Activated T-cell treated with anti-CD3 and anti-CD28 coated beads for 4 hours (primary cell): ENCODE data around the gene IFNL1.
"Not testable (repeated sequence)": the region's sequence is repeated elsewhere in the genome, so short reads cannot be mapped to it uniquely, and the experiment has no call there.

ENCODE experiments used
- DNase-seq: peaks from one replicate; pipeline ENCODE4 v3.0.0-alpha.2; 2020

Gene IFNL1

DNA sequence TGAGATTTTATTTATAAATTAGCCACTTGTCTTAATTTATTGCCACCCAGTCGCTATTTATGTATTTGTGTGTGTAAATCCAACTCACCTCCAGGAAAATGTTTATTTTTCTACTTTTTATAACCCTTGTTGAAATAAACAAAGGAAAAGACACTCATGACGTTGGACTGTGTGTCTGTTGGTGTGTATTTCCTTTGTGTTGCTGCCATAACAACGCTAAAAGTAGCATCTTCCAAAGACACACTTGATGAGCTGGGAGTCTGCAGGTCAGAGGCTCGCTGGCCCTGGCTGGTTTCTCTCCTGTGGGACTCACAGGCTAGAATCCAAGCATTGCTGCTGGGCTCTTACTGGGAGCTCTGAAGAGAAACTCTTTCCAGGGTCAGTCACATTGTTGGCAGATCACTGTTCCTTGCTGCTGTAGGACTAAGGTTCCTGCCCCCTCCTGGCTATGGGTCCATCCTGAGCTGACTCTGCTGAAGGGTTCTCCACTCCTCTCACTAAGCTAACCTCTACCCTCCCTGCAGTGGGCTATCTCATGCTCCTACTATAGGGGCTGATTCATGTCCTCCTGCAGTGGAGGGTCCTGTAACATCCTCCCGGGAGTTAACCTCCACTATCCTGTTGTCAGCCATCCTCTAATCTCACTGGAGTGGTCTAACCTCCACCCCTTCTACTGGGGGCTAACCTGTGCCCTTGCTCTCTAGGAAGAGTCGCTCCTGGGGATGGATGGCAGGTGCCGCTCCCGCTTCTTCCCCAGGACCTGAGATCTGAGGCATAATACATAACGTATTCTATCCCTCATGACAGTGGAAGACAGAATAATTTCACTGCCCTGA, 26.0 kb upstream of the IFNL1 start:
- no peak for DNase-seq

DNA sequence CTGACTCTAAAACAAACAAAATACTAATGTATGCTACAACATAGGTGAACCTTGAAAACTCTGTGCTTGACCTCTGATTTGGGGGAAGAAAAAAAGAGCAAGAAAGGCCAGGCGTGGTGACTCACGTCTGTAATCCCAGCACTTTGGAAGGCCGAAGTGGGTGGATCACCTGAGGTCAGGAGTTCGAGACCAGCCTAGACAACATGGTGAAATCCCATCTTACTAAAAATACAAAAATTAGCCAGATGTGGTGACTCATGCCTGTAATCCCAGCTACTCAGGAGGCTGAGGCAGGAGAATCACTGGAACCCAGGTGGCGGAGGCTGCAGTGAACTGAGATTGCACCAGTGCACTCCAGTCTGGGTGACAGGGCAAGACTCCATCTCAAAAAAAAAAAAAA, 22.3 kb upstream of the IFNL1 start:
- DNase-seq = not testable (repeated sequence)

DNA sequence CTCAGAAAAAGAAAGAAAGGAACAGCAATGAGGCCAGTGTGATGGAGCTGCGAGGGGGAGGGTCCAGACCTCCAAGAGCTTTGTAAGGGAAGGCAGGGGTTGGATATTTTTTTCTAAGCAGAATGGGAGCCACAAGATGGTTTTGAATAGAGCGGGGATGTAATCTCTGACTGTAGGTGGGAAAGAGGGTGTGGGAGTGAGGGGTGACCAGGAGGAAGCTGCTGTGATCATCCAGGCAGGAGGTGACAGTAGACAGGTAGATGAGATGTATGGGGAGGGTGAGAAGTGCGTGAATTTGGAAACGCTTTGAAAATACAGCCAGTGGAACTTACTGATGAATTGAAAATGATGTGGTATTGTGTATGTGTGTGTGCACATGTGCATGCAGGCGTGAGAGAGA, 20.6 kb upstream of the IFNL1 start:
- no peak for DNase-seq

DNA sequence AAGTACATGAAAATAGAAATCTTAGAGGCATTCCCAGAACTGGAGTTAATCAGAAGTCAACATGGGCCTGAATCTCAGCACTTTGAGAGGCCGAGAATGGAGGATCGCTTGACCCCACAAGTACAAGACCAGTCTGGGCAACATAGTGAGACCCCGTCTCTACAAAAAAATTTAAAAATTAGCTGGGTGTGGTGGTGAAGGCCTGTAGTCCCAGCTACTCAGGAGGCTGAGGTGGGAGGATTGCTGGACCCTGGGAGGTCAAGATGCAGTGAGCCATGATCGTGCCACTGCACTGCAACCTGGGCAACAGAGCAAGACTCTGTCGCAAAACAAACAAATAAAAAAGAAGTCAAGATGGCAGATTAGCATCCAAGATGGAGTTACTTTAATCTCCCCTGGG, 19.5 kb upstream of the IFNL1 start:
- DNase-seq = no peak

DNA sequence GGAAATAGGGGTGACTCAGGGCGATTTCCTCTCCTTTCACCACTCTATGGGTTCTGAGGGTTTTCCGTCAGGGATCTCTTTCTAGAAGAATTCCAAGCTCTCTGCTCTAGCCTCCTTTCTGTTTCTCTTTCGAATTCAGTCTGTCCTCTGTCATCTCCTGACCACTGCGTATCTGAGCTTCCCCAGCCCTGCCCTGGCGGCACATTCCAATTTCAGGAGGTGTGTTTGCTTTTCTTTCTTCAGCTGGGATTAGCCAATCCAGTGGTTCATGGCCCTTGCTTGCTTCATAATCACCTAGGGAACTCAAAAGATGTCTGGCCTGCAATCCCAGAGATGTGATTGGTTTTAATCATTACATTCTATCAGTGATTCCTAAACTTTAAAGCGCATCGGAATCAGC, 18.6 kb upstream of the IFNL1 start:
- no peak for DNase-seq

DNA sequence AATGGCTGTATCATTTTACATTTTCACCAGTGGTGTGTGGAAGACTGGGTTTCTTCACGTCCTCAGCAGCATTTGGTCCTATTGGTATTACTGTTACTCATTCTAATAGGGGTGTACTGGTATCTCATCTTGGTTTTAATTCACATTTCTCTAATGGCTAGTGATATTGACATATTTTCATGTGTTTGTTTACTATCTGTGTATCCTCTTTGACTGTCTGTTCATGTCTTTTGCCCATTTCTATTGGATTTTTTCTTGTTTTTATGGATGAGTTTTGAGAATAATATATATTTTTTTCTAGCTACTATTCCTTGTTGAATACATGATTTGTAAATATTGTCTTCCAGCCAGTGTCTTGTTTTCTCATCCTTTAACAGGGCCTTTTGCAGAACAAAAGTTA, 14.2 kb upstream of the IFNL1 start:
- no peak for DNase-seq

DNA sequence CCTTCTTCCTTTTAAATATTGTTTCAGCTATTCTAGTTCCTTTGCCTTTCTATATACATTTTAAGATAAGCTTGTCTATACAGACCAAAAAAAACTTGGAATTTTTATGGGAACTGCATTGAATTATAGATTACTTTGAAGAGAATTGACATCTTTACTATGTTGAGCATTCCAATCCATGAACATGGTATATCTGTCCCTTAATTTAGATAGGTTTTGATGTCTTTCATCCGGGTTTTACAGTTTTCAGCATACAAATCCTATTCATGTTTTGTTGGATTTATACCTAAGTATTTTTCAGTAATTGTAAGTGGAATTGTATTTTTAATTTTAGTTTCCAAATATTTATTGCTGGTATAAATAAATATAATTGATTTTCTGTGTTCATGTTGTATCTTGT, 12.2 kb upstream of the IFNL1 start:
- DNase-seq = no peak

DNA sequence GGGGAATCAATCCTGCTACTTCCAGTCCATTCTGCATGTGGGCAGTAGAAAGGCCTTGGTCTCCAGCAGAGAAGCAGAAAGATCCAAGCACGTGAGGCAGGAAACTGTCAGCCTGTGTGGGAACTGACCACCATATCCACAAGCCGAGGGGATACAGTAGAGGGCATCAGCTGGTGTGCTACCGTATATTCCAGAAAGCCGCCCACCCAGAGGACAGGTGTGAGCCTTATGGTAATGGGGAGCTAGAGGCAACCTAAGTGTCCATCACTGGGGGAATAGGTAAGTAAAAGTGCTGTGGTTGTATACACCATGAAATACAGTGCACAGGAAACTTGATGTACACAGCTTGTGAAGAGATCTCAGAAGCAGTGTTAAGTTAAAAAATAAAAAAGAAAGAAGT, 2.8 kb upstream of the IFNL1 start:
- DNase-seq = no peak

DNA sequence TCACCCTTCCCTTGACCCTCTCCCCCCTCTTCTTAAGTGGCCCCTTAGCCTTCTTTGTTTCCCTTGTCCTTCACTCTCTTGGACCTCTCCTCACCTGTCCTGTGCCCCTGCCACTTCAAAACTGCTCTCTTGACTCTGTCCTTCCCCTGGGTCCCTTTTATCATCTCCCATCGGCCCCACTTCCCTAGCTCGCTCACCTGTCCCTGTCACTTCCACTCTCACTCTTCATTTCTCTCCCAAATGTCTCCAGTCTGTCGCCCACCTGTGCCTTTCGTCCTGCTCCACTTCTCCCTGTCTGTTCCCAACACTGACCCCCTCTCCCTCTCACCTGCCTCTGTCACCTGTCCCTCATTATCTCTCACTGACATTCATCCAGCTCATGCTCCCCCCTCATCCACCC, 699 bp downstream of the IFNL1 start:
- no peak for DNase-seq

DNA sequence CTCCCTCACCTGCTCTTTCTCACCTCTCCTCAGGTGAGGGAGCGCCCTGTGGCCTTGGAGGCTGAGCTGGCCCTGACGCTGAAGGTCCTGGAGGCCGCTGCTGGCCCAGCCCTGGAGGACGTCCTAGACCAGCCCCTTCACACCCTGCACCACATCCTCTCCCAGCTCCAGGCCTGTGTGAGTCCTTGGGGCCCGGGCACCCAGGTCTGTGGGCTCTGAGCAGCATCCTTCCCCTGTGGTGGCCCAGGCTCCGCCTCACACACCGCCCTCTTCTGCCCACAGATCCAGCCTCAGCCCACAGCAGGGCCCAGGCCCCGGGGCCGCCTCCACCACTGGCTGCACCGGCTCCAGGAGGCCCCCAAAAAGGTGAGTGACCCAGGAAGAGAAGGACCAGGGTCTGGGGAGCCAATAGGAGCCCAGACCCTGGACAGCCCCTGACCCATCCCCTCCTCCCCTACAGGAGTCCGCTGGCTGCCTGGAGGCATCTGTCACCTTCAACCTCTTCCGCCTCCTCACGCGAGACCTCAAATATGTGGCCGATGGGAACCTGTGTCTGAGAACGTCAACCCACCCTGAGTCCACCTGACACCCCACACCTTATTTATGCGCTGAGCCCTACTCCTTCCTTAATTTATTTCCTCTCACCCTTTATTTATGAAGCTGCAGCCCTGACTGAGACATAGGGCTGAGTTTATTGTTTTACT, 1.9 kb downstream of the IFNL1 start:
- DNase-seq = no peak

DNA sequence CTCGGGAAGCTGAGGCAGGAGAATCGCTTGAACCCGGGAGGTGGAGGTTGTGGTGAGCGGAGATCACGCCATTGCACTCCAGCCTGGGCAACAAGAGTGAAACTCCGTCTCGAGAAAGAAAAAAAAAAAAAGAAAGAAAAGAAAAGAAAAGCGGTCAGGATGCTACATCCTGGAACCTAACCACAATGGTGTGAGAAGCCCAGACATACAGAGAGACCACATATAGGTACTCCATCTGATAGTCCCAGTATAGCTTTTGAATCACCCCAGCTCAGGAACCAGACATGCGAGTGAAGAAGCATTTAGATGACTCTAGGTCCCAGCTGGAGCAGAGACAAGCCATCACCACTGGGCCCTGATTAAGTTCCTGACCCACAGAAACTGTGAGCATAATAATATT, 3.2 kb downstream of the IFNL1 start:
- no peak for DNase-seq

DNA sequence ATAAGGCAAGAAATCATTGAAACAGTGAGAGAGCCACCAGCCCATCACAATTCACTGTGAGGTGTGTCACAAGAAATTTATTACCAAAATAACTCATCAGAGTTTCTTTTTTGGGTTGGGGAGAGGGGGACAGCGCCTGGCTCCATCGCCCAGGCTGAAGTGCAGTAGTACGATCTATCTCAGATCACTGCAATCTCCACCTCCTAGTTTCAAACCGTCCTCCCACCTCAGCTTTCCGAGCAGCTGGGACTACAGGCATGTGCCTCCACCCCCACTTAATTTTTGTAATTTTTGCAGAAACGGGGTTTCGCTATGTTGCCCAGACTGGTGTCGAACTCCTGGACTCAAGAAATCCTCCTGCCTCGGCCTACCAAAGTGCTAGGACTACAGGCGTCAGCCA, 3.6 kb downstream of the IFNL1 start:
- DNase-seq = no peak

DNA sequence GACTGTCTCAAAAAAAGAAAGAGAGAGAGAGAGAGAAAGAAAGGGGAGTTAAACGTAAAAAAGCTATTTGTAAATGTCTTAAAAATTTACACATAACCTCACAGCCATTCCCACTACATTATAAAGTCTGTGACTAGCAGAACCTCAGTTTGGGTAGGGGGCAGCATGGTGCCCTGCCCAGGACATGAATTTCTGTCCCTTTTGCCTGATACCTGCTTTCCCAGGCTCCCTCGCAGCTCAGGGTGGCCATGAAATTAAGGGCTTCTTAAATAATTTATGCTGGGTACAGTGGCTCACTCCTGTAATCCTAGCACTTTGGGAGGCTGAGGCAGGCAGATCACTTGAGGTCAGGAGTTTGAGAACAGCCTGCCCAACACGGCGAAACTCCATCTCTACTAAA, 4.8 kb downstream of the IFNL1 start:
- DNase-seq = no peak

DNA sequence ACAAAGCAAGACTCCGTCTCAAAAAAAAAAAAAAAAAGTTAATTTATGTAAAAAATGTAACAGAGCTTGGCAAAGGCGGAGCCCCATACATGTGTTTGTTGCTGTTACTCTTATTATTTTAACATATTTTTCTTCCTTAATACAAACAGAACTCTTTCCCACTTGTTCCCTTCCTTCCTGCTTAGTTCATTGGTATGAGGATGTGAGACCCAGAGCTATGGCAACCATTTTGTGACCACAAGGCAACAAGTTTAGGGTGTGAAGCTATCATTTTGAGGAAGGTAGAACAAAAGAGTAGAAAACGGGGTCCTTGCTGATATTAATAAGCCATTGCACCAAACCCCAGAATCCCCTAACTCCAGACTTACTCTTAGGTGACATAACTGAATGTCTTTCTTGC, 5.4 kb downstream of the IFNL1 start:
- DNase-seq = no peak

DNA sequence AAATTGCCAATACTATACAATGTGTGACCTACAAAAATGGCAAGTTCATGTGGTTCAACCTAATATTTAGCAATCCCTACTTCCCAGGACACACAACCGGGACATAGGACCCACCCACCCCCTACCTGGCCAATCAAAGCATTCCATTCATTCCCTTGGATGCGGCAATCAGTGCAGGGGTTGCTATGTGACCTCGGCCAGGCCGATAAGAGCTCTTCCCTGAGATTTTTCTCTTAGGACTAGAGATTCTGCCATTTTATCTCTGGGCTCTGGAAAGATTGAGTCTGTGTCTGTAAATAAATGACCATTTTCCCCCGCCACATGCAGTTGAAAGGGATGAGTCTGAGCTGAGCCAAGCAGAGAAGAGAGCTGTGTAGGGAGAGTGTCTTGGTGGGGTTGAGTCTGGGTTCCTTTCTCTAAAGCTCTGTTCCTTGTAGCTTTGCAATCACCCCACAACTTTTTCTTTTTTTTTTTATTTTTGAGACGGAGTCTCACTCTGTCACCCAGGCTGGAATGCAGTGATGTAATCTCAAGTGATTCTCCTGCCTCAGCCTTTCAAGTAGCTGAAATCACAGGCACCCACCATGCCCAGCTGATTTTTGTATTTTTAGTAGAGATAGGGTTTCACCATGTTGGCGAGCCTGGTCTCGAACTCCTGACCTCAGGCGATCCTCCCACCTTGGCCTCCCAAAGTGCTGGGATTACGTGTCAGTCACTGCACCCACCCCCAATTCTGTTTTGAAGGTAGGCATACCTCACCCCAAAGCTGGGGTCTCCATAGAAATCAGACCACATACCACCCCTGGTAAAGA, 7.4 kb downstream of the IFNL1 start:
- no peak for DNase-seq

DNA sequence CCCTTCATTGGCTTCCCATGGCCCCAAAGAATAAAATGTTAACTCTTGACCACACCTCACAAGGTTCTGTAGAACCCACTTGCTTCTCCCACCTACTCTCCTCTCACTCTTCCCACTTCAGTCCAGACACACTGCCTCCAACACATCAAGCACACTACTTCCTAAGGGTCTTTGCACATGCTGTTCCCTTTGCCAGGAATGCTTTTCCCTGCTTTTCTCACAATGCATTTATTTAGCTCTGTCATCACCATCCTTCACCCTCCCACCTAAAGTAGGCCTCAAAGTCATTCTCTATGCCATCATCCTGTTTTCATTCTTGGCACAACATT, 7.9 kb downstream of the IFNL1 start:
- DNase-seq = no peak

DNA sequence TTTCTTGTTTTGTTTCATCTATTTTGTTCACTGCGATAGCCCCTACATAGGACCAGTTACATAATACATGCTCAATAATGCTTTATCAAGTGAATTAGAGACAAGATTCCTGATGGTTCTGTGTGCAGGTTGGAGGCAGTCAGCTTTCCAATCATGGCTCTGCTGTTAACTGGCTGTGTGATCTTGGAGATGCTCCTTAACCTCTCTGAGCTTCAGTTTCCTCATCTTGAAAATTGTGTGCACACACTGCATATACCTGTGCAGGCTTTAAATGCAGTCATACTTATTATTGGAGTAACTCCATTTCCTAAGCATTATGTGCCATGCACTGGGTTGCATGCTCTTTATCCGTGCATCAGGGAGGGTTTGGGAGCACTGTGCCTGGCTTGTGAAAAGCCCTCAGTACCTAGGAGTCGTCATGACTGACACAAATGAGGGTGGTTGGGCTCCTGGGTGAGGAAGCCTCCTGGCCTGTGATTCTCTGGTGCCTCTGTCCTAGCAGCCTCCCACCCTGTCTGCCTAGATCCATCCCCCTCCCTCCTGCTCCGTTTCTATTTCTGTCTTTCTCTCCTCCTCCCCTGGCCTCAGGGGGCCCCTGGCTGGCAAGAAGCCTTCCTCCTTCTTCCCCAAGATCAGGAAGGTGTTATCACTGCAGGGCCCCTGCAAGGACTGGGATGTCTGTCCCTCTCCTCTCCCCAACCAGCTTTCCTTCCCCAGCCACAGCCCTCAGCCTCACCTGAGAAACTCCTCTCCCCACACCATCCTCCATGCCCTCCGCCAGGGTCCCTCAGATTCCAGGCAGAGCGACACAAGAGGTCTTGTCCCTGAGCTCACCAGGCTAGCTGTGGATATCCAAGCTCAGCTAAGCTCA, 8.7 kb downstream of the IFNL1 start:
- no peak for DNase-seq

DNA sequence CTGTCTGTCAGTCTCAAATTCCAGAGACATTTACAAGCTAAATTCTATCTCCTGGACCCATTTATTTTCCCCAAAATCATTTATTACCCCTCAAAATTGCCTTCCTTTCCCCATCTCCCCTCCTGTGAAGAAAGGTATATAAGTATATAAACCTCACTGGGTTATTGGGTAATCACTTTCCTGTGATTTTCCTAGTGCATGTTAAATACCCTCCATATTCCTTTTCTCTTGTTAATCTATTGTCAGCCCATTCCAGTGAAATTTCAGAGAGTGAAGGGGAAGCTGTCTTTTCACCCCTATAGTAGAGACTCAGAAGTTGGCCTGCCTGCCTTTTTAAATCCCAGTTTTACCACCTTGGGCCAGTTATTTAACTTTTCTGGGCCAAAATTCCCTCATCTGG, 9.9 kb downstream of the IFNL1 start:
- DNase-seq = no peak

DNA sequence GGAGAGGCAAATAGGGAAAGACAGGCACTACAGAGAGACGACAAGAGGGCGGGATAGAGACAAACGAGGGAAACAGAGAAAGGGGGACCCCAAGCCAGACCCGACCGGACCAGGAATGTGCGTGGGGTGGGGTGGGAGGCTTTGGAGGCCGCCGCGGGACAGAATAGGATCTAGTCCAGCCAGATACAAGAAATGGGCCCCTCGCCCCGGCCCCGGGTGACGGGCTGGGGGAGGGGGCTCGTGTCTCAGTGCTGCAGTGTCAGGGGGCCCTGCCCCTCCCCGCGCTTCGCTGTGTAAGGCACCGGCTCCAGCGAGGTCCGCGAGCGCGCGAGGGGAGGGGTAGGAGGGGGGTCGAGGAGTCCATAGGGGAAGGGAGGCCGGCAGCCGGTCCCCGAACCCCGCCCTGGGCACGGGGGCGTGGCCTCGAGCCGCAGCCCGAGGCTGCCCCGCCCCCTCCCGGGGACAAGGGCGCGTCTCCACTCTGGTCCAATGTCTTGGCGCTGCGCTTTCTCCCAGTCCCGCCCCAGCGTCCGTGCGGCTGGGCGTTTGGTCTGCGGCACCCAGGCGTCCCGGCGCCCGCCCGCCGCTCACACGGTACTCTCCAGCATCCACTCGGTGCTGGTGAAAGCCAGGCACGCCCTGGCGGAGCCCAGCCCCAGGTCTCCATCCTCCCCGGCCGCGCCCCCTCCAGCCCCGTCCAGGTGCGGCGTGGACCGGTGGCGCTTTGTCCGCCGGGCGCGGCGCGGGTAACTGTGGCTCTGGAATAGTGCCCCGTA, 11.0 kb downstream of the IFNL1 start:
- DNase-seq = no peak

DNA sequence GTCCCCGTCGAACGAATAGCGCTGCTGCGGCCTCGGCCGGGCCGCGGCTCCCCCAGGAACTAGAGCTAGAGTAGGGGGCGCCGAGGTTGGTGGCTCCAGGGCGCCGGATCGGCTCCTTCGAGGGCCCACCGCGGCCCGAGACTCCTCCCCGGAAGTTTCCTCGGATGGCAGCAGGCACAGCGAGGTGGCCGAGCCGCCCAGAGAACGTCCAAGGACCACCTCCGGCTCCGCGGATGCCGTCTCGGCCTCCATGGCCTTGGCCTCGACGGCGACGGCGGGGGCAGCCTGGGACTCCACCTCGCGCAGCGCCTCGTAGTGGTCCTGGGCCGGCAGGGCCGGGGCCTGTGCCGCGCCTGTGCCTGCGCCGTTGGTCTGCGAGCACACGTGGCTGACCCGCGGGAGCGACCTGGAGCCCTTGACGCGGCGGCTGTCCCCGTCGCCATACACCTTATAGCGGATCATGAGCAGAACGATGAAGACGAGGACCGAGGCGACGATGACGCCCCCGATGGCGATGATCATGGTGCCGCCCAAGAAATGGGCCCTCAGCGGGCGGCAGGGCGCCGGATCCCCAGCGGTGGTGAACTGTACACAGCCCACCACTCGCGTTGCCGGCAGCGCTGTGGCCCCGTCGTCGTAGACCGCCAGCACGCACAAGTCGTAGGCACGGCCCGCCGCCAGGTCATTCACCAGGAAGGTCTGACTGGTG, 11.8 kb downstream of the IFNL1 start:
- DNase-seq = no peak

DNA sequence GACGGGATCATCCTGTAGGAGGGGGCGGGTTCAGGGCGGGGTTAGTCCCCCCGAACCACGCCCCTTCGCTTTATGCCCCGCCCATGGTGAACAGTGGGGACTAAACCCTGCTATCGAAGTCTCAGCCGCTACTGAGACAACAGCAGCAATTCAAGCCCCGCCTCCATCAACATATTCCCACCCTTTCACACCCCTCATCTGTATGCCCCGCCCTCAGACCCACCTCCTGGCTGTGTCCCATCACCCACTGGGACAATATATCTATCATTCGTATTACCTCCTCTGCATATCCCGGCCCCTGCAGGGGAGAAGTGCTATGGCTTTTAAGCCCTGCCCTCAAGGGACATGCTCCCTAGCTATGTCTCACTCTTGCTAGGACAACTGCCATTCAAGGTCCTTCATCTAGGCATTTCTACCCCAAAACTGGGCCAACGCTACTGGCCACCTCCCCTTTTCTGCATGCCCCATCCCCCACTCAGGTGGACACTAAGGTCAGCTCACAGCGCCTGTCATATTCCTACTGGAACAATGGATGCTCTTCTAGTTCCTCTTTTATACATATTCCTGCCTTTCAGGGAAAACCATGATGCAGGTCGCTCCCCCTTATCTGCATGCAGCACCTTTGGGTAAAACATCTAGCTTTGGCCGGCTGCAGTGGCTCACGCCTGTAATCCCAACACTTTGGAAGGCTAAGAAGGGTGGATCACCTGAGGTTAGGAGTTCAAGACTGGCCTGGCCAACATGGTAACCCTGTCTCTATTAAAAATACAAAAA, 12.5 kb downstream of the IFNL1 start:
- DNase-seq = no peak
